Heart left ventricle (tissue), 16 donors: Measurements from ENCODE around the gene ZNF516. TPM values are rescaled to one million over a fixed set of nuclear protein-coding genes. Genes with fewer than 3 reads are reported as not detected.

ENCODE experiments used
- ATAC-seq, 4 donors: fragments of 200-7000 bp; cut with Tn5 transposase; one replicate each; pipeline ENCODE4 v1.9.1; 2020 to 2022; ENCODE audit warnings: moderate library complexity in 4 of 4, mild to moderate bottlenecking in 3 of 4, moderate number of reproducible peaks in 1 of 4
- DNase-seq, 5 donors: peaks; one replicate each; pipeline ENCODE4 v3.0.0-alpha.2; 2020
- H3K27ac ChIP-seq, 12 donors: fragments of 200-600 bp; sonication (generic) in 4 of 12; one replicate each; pipeline versions ENCODE4 v1.5.0 to v1.8.0; 2016 to 2022; ENCODE audit warnings: mild to moderate bottlenecking in 2 of 12
- H3K27me3 ChIP-seq, 9 donors: fragments of 200-600 bp; sonication (generic) in 2 of 9; one replicate each; pipeline versions ENCODE4 v1.5.1 to v1.8.0; 2016 to 2022; ENCODE audit warnings: mild to moderate bottlenecking in 3 of 9
- H3K36me3 ChIP-seq, 9 donors: fragments of 200-600 bp; sonication (generic) in 2 of 9; one replicate each; pipeline versions ENCODE4 v1.5.0 to v1.8.0; 2018 to 2022; ENCODE audit warnings: mild to moderate bottlenecking in 2 of 9
- H3K4me1 ChIP-seq, 12 donors: fragments of 200-600 bp; sonication (generic) in 4 of 12; one replicate each; pipeline versions ENCODE4 v1.5.0 to v1.8.0; 2016 to 2022; ENCODE audit warnings: mild to moderate bottlenecking in 3 of 12
- H3K4me3 ChIP-seq, 12 donors: fragments of 200-600 bp; sonication (generic) in 4 of 12; one replicate each; pipeline versions ENCODE4 v1.5.0 to v1.8.0; 2017 to 2022; ENCODE audit warnings: mild to moderate bottlenecking in 9 of 12, moderate library complexity in 4 of 12
- H3K9me3 ChIP-seq, 12 donors: fragments of 200-600 bp; sonication (generic) in 4 of 12; one replicate each; pipeline versions ENCODE4 v1.5.0 to v1.8.0; 2016 to 2022; ENCODE audit warnings: mild to moderate bottlenecking in 1 of 12
- CTCF ChIP-seq, 12 donors: fragments of 200-600 bp; sonication (generic) in 4 of 12; IDR thresholded peaks; one replicate each; pipeline versions ENCODE4 v1.5.0 to v1.8.0; 2018 to 2022; ENCODE audit warnings: antibody characterized with exemption in 12 of 12, mild to moderate bottlenecking in 5 of 12
- POLR2A ChIP-seq, 2 donors: fragments of 450-650 bp; IDR thresholded peaks; one replicate each; pipeline ENCODE4 v1.6.1; 2017; ENCODE audit warnings: antibody characterized with exemption in 2 of 2, mild to moderate bottlenecking in 2 of 2, moderate library complexity in 2 of 2
- WGBS, 4 donors: extraction: QIAGEN DNeasy Blood & Tissue Kit in 2 of 4; methylation state at CpG; one replicate each; pipeline versions ENCODE4 v1.1.5 to v1.1.7; 2013 to 2018; 5-methylcytosine and 5-hydroxymethylcytosine counted together
- intact Hi-C, 10 donors: fragments of 100-400 bp; cut with DNase I; formaldehyde crosslinking; loops; one replicate each; pipeline versions ENCODE4 v1.11.1 to v1.14.2; 2022
- polyA plus RNA-seq, 2 donors: library from polyadenylated mRNA; stranded (reverse); fragments of 200-250 nt; gene quantifications; one replicate each; pipeline ENCODE4 v1.2.3, GENCODE V29; 2013
- total RNA-seq, 9 donors: library from RNA; depleted of rRNA in 2 of 9; stranded (reverse); fragments of >200 nt in 2 of 9; fragmentation: NEBNext Ultra II Directional in 3 of 9; extraction: Animal tissue kit (Norgen Biotek cat#: 25700) in 3 of 9; gene quantifications; one replicate each; pipeline versions ENCODE4 v1.1.0 to v1.2.4, GENCODE V29; 2016 to 2023
- donor health status: ischemic (EF 13 %, LVEDD 7.1; RV severe dilation, severe dysfunction).
- donor health status: healthy with polysubstance abuse.
- donor health status: DM: no; HTN: yes; CAD: no.
- donor health status: DM: no; HTN: no; CAD: no.
- donor health status: ischemic (EF 25% LVEDD 6.9; RV normal size, moderate dysfunction).
- donor health status: ischemic (EF 25% LVEDD 5.7; RV mildly dilated, moderate dysfunction).
- donor health status: healthy.
- donor health status: DM: yes; HTN: yes; CAD: no.
- donor health status: ischemic (EF 35%, LVEDD 5.7; RV mildly dilated, moderate dysfunction).
- donor health status: nonischemic (EF 11% LVEDD 7.7; RV severe dilation, severe dysfunction).
- donor health status: DM: yes; HTN: yes; CAD: no.
- donor health status: PGD.
- donor health status: ischemic (EF 29% LVEDD 5.4; RV normal size, mild dysfunction).
- donor health status: nonischemic (EF 23%, LVEDD 6.1; RV moderate dilation, normal function).

Gene ZNF516
- total and polyA plus RNA-seq, 11 donors: 4.8 to 24.8 (median 14.6) TPM

DNA sequence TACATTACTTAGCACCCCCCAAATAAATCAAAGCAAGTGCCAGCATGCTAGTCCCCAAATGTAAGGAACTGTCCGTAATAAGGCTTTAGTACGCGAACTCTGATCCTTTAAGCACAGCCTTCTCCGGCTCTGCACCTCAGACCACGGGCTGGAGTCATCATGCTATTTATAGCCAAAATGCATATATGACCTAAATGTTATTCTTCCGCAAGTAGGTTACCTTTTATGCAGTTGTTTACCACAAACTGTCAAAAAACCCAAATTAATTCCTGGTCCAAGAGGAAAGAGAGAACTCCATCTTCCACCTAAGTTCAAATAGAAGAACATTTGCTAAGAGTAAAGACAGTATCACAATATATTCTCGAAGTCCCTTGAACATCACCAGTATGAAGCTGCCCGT is 42.7 kb downstream of the ZNF516 start:
- H3K9me3 ChIP-seq: no peaks in the 10 kb centered on the region
- peak overlapping the region in 4 of 12 donors; percentile 71 to 85 (median 83) for H3K27ac ChIP-seq
- no peaks in the 10 kb centered on the region for H3K27me3 ChIP-seq
- H3K4me1 ChIP-seq: peaks cover 0 to 77% (median 38%) of the 10 kb centered on the region in 12 donors
- DNase-seq (peak in 2 of 5 donors; percentile 3 to 8), ATAC-seq (no peak)
- H3K36me3 ChIP-seq: no peaks in the 10 kb centered on the region
- TF ChIP-seq POLR2A (IDR thresholded peaks at IDR 0.05) (no peak), CTCF (IDR thresholded peaks at IDR 0.05) (no peak)
- WGBS, 4 donors: 59 to 67% (median 61%) methylated on average over 8 of the region's 8 CpGs
- intact Hi-C loops: loop anchor here in 4 of 10 donors (5.0 kb wide), 2 partner anchors 35 to 40 kb away; no protein-coding TSS in a partner anchor
- H3K4me3 ChIP-seq: no peak overlapping the region

- TF ChIP-seq POLR2A (IDR thresholded peaks at IDR 0.05) (no peak), CTCF (IDR thresholded peaks at IDR 0.05) (no peak)
- peak overlapping the region; percentile 29 to 86 (median 76) for H3K27ac ChIP-seq
- no peaks in the 10 kb centered on the region for H3K27me3 ChIP-seq
- intact Hi-C loops: loop anchor here in 6 of 10 donors (2.0 to 5.0 kb wide), 4 partner anchors 36 to 43 kb away; partner anchors contain the start of gene ZNF516 (in 1 of the 6)
- peaks cover 0 to 75% (median 43%) of the 10 kb centered on the region in 12 donors for H3K4me1 ChIP-seq
- H3K36me3 ChIP-seq: no peaks in the 10 kb centered on the region
- H3K9me3 ChIP-seq: no peaks in the 10 kb centered on the region
- DNase-seq: peak in 3 of 5 donors; percentile 6 to 32 (median 12)
- WGBS, 4 donors: 34 to 36% (median 35%) methylated on average over 28 of the region's 28 CpGs
- peak; percentile 27 to 70 (median 61) for ATAC-seq
- H3K4me3 ChIP-seq: peak overlapping the region; percentile 12 to 73 (median 59)
Observed at GRCh38 chr18:76451396-76452331, 43.4 kb downstream of the ZNF516 start.

- peak overlapping the region; percentile 29 to 86 (median 76) for H3K27ac ChIP-seq
- no peaks in the 10 kb centered on the region for H3K27me3 ChIP-seq
- DNase-seq: peak; percentile 61 to 82 (median 73)
- H3K36me3 ChIP-seq: no peaks in the 10 kb centered on the region
- peaks cover under 1 to 85% (median 53%) of the 10 kb centered on the region in 12 donors for H3K4me1 ChIP-seq
- TF ChIP-seq CTCF (IDR thresholded peaks at IDR 0.05) (no peak), POLR2A (IDR thresholded peaks at IDR 0.05) (no peak)
- peak; percentile 66 to 84 (median 77) for ATAC-seq
- WGBS, 4 donors: 5 to 10% (median 8%) methylated on average over 32 to 35 of the region's 35 CpGs
- peak overlapping the region; percentile 12 to 73 (median 59) for H3K4me3 ChIP-seq
- intact Hi-C loops: loop anchor here in 6 of 10 donors (2.0 to 5.0 kb wide), 4 partner anchors 37 to 44 kb away; partner anchors contain the start of gene ZNF516 (in 1 of the 6)
- no peaks in the 10 kb centered on the region for H3K9me3 ChIP-seq
Observed at GRCh38 chr18:76450452-76451395, 44.3 kb downstream of the ZNF516 start.
